Measurements from ENCODE around the gene ARHGAP22. TPM values are rescaled to one million over a fixed set of nuclear protein-coding genes. Genes with fewer than 3 reads are reported as not detected.

The ARHGAP22 gene
- polyA plus RNA-seq, 1 of the 3 experiments (the other 2 are of a cell fraction), result 12.4 TPM

DNA sequence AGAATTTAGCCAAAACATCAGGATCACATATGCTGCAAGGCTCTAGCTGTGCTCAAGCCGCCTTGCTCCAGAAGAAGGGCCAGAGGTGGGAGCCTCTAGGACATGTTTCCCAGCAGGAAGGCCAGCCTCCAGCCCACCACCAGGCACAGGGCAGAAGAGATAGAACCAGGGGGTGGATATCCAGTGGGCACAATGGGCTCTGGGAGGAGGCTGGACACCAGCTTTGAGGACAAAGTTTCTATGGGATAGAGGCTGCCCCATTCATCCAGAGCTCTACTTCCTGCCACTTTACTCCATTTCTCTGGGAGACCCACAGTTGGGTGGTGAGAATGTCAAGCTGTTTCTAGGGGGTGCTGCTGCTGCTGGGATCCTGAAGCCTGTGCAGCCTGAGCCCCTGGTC is 77.1 kb downstream of the ARHGAP22 start:
- H3K4me1 ChIP-seq (ENCODE audit: control insufficient read depth in 1 of 2, insufficient read depth in 2 of 2, low read depth in 1 of 2, low read length in 1 of 2), result peaks cover 8 to 12% of the 10 kb centered on the region in 2 experiments; a peak in 3 of 4 replicates
- no peak overlapping the region for H3K27ac ChIP-seq (ENCODE audit: low read depth in 2 of 2, low read length in 1 of 2)
- H3K79me2 ChIP-seq (ENCODE audit: insufficient read depth), result peaks cover 52% of the 10 kb centered on the region
- H3K4me3 ChIP-seq (ENCODE audit: low read depth in 2 of 2, low read length in 1 of 2), result no peak overlapping the region
- WGBS (ENCODE audit: low lambda C conversion rate), result 100% methylated on average over 1 of the region's 1 CpG
- no peaks in the 10 kb centered on the region for H3K9me2 ChIP-seq
- H3K36me3 ChIP-seq (replicated peaks in 1 of 2; ENCODE audit: control insufficient read depth in 1 of 2, insufficient read depth in 2 of 2, low read length in 1 of 2), result no peaks in the 10 kb centered on the region
- H2AFZ ChIP-seq (ENCODE audit: low read depth), result no peak overlapping the region
- H3K9ac ChIP-seq, result no peak overlapping the region
- no peaks in the 10 kb centered on the region for H3K9me3 ChIP-seq
- no peaks in the 10 kb centered on the region for H3K27me3 ChIP-seq (ENCODE audit: insufficient read depth)
- no peak for DNase-seq
- H4K20me1 ChIP-seq (ENCODE audit: insufficient read depth), result no peaks in the 10 kb centered on the region
- H3K4me2 ChIP-seq, result no peak overlapping the region
- POLR2A ChIA-PET, result no interaction called here
- CTCF ChIA-PET, result interaction anchor here (0.7 to 2.3 kb wide), 5 partner anchors 9 to 131 kb away, joined by 3 to 14 read pairs (median 4); no protein-coding TSS in a partner anchor
- H3F3A ChIP-seq (replicated peaks; ENCODE audit: insufficient read depth), result peaks cover 33% of the 10 kb centered on the region
- TF ChIP-seq, protein P1, sequence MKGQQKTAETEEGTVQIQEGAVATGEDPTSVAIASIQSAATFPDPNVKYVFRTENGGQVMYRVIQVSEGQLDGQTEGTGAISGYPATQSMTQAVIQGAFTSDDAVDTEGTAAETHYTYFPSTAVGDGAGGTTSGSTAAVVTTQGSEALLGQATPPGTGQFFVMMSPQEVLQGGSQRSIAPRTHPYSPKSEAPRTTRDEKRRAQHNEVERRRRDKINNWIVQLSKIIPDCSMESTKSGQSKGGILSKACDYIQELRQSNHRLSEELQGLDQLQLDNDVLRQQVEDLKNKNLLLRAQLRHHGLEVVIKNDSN (IDR thresholded peaks at IDR 0.05; ENCODE audit: borderline replicate concordance, low read depth), result no peak

DNA sequence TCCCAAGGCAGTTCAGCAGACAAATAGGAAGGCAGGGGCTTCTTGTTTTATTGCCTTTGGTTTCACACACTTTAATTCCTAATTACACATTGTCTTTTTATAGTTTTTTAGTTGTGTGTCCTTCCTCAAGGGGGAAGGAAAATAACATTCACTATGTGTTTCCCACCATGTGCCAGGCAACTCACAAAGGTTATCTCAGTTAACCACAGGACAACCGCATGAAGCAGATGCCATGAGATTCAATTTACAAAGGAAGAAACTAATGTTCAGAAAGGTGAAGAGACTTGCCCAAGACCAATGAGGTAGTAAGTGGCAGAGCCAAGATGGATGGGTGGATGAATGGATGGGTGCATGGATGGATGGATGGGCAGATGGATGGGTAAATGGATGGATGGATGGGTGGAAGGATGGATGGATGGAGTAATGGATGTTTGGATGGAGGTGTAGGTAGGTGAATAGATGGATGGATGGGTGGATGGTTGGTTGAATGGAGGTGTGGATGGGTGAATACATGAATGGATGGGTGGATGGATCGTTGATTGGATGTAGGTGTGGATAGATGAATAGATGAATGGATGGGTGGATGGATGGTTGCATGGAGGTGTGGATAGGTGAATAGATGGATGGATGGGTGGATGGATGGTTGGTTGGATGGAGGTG is 77.9 kb downstream of the ARHGAP22 start:
- no peak for DNase-seq

More for the DNA sequence above, 77.9 kb downstream of the ARHGAP22 start:
- Histone ChIP-seq H3K9me2 (no peaks in the 10 kb centered on the region), H3F3A (replicated peaks; ENCODE audit: insufficient read depth) (peaks cover 33% of the 10 kb centered on the region), H3K27ac (ENCODE audit: low read depth in 2 of 2, low read length in 1 of 2) (peak overlapping the region; percentile 70 to 86; a peak in 3 of 4 replicates), H3K4me3 (ENCODE audit: low read depth in 2 of 2, low read length in 1 of 2) (peak overlapping the region in 1 of 2 experiments; percentile 45; a peak in 2 of 4 replicates), H3K36me3 (replicated peaks in 1 of 2; ENCODE audit: control insufficient read depth in 1 of 2, insufficient read depth in 2 of 2, low read length in 1 of 2) (no peaks in the 10 kb centered on the region), H3K27me3 (ENCODE audit: insufficient read depth) (no peaks in the 10 kb centered on the region), H3K9me3 (no peaks in the 10 kb centered on the region), H4K20me1 (ENCODE audit: insufficient read depth) (no peaks in the 10 kb centered on the region), H3K4me1 (ENCODE audit: control insufficient read depth in 1 of 2, insufficient read depth in 2 of 2, low read depth in 1 of 2, low read length in 1 of 2) (peaks cover 10 to 20% of the 10 kb centered on the region in 2 experiments; a peak in 3 of 4 replicates), H3K4me2 (peak overlapping the region; percentile 56), H2AFZ (ENCODE audit: low read depth) (peak overlapping the region; percentile 70), H3K9ac (peak overlapping the region; percentile 44; the same call in 1 of the 2 replicates), H3K79me2 (ENCODE audit: insufficient read depth) (peaks cover 57% of the 10 kb centered on the region)
- ChIA-PET CTCF (interaction anchor here (2.3 kb wide), 1 partner anchor 129 kb away, joined by 14 read pairs; no protein-coding TSS in a partner anchor), POLR2A (no interaction called here)
- WGBS (ENCODE audit: low lambda C conversion rate), result 97% methylated on average over 2 of the region's 2 CpGs
- TF ChIP-seq EP300 (IDR thresholded peaks at IDR 0.05; ENCODE audit: borderline replicate concordance in 1 of 2, low read depth in 1 of 2, low read length in 1 of 2) (no peak), FOXJ3 (CRISPR knock-in tag; IDR thresholded peaks at IDR 0.05) (no peak), RCOR1 (IDR thresholded peaks at IDR 0.05; ENCODE audit: low read length) (no peak), NFIC (IDR thresholded peaks at IDR 0.05; ENCODE audit: borderline replicate concordance) (no peak), MXI1 (IDR thresholded peaks at IDR 0.05; ENCODE audit: low read depth, low read length) (no peak), GABPA (IDR thresholded peaks at IDR 0.05; ENCODE audit: low read depth) (no peak), FOXM1 (IDR thresholded peaks at IDR 0.05; ENCODE audit: low read depth) (no peak), EZH2phosphoT487 (IDR thresholded peaks at IDR 0.05; ENCODE audit: borderline replicate concordance, low read depth) (no peak)
- TF ChIP-seq, protein P2, sequence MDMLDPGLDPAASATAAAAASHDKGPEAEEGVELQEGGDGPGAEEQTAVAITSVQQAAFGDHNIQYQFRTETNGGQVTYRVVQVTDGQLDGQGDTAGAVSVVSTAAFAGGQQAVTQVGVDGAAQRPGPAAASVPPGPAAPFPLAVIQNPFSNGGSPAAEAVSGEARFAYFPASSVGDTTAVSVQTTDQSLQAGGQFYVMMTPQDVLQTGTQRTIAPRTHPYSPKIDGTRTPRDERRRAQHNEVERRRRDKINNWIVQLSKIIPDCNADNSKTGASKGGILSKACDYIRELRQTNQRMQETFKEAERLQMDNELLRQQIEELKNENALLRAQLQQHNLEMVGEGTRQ (IDR thresholded peaks at IDR 0.05; ENCODE audit: borderline replicate concordance, low read depth, low read length), result no peak
